GM12878 (cell line): ENCODE measurements around the gene NEK5. TPM values are rescaled to one million over a fixed set of nuclear protein-coding genes. Genes with fewer than 3 reads are reported as not detected.

Experiments
- BCL11A ChIP-seq: IDR thresholded peaks from 2 replicates; pipeline ENCODE4 v1.6.1; 2011; ENCODE audit warnings: low read depth, low read length
- CBFB ChIP-seq: IDR thresholded peaks from 2 replicates; pipeline ENCODE4 v1.6.1; 2016; ENCODE audit warnings: antibody characterized with exemption, low read depth
- EGR1 ChIP-seq, 2 experiments: IDR thresholded peaks; 1 replicate in 1 of 2; 2 replicates in 1 of 2; pipeline ENCODE4 v1.6.1; 2011 to 2012; ENCODE audit warnings: low read depth in 2 of 2, low read length in 2 of 2, borderline replicate concordance in 1 of 2, mild to moderate bottlenecking in 1 of 2, moderate library complexity in 1 of 2
- FOS ChIP-seq: IDR thresholded peaks from 3 replicates; pipeline ENCODE4 v1.6.1; 2011; ENCODE audit warnings: borderline replicate concordance; ENCODE audit not compliant: insufficient read length; ENCODE audit errors: extremely low read depth
- HDAC2 ChIP-seq: fragments of 200-600 bp; sonication (generic); IDR thresholded peaks from 2 replicates; pipeline ENCODE4 v1.6.1; 2017
- IKZF1 ChIP-seq: fragments of 450-650 bp; conservative IDR thresholded peaks from 2 replicates; pipeline ENCODE4 v1.6.1; 2017; ENCODE audit warnings: antibody characterized with exemption, mild to moderate bottlenecking
- MEF2B ChIP-seq: fragments of 450-650 bp; IDR thresholded peaks from 2 replicates; pipeline ENCODE4 v1.6.1; 2018; ENCODE audit warnings: mild to moderate bottlenecking, moderate library complexity; ENCODE audit not compliant: partially characterized antibody, poor library complexity, severe bottlenecking
- MTA2 ChIP-seq: fragments of 450-650 bp; IDR thresholded peaks from 2 replicates; pipeline ENCODE4 v1.6.1; 2016; ENCODE audit warnings: low read depth, mild to moderate bottlenecking, moderate library complexity
- MYC ChIP-seq: IDR thresholded peaks from 2 replicates; pipeline ENCODE4 v1.6.1; 2011; ENCODE audit warnings: mild to moderate bottlenecking, low read length, moderate library complexity, inconsistent platforms; ENCODE audit not compliant: insufficient read depth, insufficient replicate concordance, insufficient read length, severe bottlenecking
- RBBP5 ChIP-seq: fragments of 200-600 bp; sonication (generic); conservative IDR thresholded peaks from 2 replicates; pipeline ENCODE4 v1.6.1; 2016
- TCF7 ChIP-seq: IDR thresholded peaks from 2 replicates; pipeline ENCODE4 v1.6.1; 2014; ENCODE audit warnings: antibody characterized with exemption, borderline replicate concordance
- ZNF384 ChIP-seq: IDR thresholded peaks from 2 replicates; pipeline ENCODE4 v1.6.1; 2012; ENCODE audit warnings: low read depth, mild to moderate bottlenecking, low read length, improper control_type of control experiment, borderline replicate concordance
- polyA plus RNA-seq, 11 experiments: library from polyadenylated mRNA; depleted of rRNA in 4 of 11; unstranded in 6 of 11; stranded (reverse) in 5 of 11; fragments of >200 nt; fragmentation: Nextera tagmentation in 4 of 11; fragmentation: Illumina TruSeq in 1 of 11; extraction: Ambion mirVana in 4 of 11; extraction: Trizol in 1 of 11; gene quantifications; 1 replicate in 1 of 11; 2 replicates in 10 of 11; pipeline versions ENCODE4 v1.2.1 to v1.2.3, GENCODE V29; 2011 to 2016; ENCODE audit warnings: inconsistent platforms in 2 of 11, missing spikeins in 2 of 11, low read depth in 1 of 11
- total RNA-seq, 4 experiments: library from RNA; depleted of rRNA in 3 of 4; stranded (reverse); fragments of >200 nt in 3 of 4; fragmentation: Illumina TruSeq in 1 of 4; extraction: Trizol in 1 of 4; gene quantifications; 2 replicates each; pipeline versions ENCODE4 v1.2.1 to v1.2.3, GENCODE V29; 2013 to 2021
- TF ChIP-seq, protein P1 (sequence below): fragments of 450-650 bp; IDR thresholded peaks from 2 replicates; pipeline ENCODE4 v1.6.1; 2017; ENCODE audit warnings: mild to moderate bottlenecking, moderate library complexity
- TF ChIP-seq, protein P2 (sequence below): IDR thresholded peaks from 2 replicates; pipeline ENCODE4 v1.6.1; 2011; ENCODE audit warnings: borderline replicate concordance, low read depth, mild to moderate bottlenecking, moderate library complexity, low read length; ENCODE audit not compliant: insufficient read depth, poor library complexity, severe bottlenecking
- TF ChIP-seq, protein P3 (sequence below): fragments of 450-650 bp; IDR thresholded peaks from 2 replicates; pipeline ENCODE4 v1.6.1; 2017; ENCODE audit warnings: mild to moderate bottlenecking
- TF ChIP-seq, protein P4 (sequence below): fragments of 450-650 bp; IDR thresholded peaks from 2 replicates; pipeline ENCODE4 v1.6.1; 2017; ENCODE audit warnings: borderline replicate concordance
- TF ChIP-seq, protein P5 (sequence below): fragments of 450-650 bp; IDR thresholded peaks from 2 replicates; pipeline ENCODE4 v1.6.1; 2017; ENCODE audit warnings: mild to moderate bottlenecking, moderate library complexity

NEK5 gene
- total and polyA plus RNA-seq, 10 of the 15 experiments (the other 5 are each of a cell fraction or from before 2014, with no cell fraction given) = 0.04 to 0.32 (median 0.20) TPM; not detected in 6

DNA sequence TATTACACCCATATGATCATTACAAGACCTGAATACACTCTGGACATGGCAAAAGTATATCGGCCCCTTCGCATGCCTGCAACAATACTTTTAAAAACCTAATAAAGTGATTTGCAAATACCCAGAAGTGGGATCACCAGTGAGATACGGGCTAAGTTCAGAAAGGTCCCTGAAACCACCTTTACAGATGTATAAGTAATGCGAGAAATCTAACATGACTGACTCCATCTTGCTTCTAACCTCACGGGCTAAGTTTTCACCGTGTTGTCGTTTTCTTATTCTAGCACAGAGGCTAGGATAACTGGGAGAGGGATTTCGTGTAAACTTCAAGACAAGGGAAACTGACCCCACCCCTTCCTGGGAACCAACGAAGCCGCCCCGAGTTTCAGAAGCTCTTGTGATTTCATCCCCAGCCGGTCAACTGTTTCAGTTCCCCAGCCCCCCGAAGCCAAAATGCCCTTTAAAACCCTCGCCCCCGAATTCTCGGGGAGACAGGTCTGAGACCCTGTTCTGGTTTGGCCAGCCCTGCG is 29.8 kb upstream of the NEK5 start (continued):
- TF ChIP-seq, protein P1, sequence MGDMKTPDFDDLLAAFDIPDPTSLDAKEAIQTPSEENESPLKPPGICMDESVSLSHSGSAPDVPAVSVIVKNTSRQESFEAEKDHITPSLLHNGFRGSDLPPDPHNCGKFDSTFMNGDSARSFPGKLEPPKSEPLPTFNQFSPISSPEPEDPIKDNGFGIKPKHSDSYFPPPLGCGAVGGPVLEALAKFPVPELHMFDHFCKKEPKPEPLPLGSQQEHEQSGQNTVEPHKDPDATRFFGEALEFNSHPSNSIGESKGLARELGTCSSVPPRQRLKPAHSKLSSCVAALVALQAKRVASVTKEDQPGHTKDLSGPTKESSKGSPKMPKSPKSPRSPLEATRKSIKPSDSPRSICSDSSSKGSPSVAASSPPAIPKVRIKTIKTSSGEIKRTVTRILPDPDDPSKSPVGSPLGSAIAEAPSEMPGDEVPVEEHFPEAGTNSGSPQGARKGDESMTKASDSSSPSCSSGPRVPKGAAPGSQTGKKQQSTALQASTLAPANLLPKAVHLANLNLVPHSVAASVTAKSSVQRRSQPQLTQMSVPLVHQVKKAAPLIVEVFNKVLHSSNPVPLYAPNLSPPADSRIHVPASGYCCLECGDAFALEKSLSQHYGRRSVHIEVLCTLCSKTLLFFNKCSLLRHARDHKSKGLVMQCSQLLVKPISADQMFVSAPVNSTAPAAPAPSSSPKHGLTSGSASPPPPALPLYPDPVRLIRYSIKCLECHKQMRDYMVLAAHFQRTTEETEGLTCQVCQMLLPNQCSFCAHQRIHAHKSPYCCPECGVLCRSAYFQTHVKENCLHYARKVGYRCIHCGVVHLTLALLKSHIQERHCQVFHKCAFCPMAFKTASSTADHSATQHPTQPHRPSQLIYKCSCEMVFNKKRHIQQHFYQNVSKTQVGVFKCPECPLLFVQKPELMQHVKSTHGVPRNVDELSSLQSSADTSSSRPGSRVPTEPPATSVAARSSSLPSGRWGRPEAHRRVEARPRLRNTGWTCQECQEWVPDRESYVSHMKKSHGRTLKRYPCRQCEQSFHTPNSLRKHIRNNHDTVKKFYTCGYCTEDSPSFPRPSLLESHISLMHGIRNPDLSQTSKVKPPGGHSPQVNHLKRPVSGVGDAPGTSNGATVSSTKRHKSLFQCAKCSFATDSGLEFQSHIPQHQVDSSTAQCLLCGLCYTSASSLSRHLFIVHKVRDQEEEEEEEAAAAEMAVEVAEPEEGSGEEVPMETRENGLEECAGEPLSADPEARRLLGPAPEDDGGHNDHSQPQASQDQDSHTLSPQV = peak; percentile 97; the same call in 1 of the 2 replicates
- TF ChIP-seq, protein P2, sequence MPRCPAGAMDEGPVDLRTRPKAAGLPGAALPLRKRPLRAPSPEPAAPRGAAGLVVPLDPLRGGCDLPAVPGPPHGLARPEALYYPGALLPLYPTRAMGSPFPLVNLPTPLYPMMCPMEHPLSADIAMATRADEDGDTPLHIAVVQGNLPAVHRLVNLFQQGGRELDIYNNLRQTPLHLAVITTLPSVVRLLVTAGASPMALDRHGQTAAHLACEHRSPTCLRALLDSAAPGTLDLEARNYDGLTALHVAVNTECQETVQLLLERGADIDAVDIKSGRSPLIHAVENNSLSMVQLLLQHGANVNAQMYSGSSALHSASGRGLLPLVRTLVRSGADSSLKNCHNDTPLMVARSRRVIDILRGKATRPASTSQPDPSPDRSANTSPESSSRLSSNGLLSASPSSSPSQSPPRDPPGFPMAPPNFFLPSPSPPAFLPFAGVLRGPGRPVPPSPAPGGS = no peak
- TF ChIP-seq HDAC2 (no peak), FOS (no peak), BCL11A (no peak), EGR1 (IDR thresholded peaks at IDR 0.05; ENCODE audit: borderline replicate concordance in 1 of 2, low read depth in 2 of 2, low read length in 2 of 2) (no peak), IKZF1 (no peak), RBBP5 (no peak), MTA2 (peak; percentile 22; the same call in 1 of the 2 replicates), ZNF384 (no peak), MEF2B (no peak), TCF7 (no peak), MYC (no peak), CBFB (no peak)
- TF ChIP-seq, protein P3, sequence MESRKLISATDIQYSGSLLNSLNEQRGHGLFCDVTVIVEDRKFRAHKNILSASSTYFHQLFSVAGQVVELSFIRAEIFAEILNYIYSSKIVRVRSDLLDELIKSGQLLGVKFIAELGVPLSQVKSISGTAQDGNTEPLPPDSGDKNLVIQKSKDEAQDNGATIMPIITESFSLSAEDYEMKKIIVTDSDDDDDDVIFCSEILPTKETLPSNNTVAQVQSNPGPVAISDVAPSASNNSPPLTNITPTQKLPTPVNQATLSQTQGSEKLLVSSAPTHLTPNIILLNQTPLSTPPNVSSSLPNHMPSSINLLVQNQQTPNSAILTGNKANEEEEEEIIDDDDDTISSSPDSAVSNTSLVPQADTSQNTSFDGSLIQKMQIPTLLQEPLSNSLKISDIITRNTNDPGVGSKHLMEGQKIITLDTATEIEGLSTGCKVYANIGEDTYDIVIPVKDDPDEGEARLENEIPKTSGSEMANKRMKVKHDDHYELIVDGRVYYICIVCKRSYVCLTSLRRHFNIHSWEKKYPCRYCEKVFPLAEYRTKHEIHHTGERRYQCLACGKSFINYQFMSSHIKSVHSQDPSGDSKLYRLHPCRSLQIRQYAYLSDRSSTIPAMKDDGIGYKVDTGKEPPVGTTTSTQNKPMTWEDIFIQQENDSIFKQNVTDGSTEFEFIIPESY = no peak
- TF ChIP-seq, protein P4, sequence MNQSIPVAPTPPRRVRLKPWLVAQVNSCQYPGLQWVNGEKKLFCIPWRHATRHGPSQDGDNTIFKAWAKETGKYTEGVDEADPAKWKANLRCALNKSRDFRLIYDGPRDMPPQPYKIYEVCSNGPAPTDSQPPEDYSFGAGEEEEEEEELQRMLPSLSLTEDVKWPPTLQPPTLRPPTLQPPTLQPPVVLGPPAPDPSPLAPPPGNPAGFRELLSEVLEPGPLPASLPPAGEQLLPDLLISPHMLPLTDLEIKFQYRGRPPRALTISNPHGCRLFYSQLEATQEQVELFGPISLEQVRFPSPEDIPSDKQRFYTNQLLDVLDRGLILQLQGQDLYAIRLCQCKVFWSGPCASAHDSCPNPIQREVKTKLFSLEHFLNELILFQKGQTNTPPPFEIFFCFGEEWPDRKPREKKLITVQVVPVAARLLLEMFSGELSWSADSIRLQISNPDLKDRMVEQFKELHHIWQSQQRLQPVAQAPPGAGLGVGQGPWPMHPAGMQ = no peak
- TF ChIP-seq, protein P5, sequence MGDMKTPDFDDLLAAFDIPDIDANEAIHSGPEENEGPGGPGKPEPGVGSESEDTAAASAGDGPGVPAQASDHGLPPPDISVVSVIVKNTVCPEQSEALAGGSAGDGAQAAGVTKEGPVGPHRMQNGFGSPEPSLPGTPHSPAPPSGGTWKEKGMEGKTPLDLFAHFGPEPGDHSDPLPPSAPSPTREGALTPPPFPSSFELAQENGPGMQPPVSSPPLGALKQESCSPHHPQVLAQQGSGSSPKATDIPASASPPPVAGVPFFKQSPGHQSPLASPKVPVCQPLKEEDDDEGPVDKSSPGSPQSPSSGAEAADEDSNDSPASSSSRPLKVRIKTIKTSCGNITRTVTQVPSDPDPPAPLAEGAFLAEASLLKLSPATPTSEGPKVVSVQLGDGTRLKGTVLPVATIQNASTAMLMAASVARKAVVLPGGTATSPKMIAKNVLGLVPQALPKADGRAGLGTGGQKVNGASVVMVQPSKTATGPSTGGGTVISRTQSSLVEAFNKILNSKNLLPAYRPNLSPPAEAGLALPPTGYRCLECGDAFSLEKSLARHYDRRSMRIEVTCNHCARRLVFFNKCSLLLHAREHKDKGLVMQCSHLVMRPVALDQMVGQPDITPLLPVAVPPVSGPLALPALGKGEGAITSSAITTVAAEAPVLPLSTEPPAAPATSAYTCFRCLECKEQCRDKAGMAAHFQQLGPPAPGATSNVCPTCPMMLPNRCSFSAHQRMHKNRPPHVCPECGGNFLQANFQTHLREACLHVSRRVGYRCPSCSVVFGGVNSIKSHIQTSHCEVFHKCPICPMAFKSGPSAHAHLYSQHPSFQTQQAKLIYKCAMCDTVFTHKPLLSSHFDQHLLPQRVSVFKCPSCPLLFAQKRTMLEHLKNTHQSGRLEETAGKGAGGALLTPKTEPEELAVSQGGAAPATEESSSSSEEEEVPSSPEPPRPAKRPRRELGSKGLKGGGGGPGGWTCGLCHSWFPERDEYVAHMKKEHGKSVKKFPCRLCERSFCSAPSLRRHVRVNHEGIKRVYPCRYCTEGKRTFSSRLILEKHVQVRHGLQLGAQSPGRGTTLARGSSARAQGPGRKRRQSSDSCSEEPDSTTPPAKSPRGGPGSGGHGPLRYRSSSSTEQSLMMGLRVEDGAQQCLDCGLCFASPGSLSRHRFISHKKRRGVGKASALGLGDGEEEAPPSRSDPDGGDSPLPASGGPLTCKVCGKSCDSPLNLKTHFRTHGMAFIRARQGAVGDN = peak; percentile 93
